Germinal center (tissue), 1 donor: ENCODE results near the gene RPP25L.

Experiments used
- DNase-seq: peaks from one replicate; pipeline ENCODE4 v3.0.0; 2012; ENCODE audit warnings: mixed read lengths, low spot score

Gene RPP25L

DNA sequence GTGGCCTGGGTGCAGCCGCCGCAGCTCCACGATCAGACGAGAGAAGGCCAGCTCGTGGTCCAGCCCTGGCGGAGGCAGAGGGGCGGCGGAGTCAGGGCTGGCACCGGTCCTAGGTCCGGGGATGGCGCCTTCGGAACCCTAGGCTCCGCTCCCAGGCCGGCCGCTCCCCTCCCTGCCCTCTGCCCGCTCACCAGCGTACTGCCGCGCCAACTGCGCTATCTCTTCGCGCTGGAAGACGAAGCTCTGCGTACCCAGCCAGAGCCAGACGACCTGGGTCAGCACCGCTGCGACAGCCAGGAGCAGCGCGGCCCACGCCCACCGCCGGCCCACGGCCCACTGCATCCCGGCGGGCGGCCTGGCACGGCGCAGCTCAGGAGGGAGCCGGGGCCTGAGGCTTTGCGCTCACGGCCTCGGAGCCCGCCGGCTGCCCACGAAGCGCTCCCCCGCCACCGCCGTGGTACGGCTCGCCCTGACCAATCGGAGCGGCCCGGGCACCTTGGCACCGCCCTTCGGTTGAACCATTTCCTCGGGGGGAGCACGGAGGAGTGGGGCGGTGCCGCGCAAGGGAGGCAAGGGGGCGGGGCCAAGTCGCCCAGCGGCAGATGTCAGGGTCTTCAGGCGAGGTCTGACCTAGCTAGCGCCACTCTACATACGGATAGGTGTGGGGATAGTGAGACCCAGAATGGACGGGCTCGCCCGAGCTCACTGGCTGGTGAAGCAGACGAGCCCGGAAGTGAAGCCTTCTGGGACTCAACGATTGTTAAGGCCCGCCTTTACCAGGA, 25.6 kb upstream of the RPP25L start, which contains the start of gene SIGMAR1:
SIGMAR1 (minus strand) TSS at position 432 of the 782 bp plus-strand sequence; CDS start at position 342, 90 bp downstream.
- peak; percentile 95 for DNase-seq

- no peak for DNase-seq
These were observed 25.0 kb upstream of the RPP25L start for GRCh38 chr9:34636791-34637355.

DNA sequence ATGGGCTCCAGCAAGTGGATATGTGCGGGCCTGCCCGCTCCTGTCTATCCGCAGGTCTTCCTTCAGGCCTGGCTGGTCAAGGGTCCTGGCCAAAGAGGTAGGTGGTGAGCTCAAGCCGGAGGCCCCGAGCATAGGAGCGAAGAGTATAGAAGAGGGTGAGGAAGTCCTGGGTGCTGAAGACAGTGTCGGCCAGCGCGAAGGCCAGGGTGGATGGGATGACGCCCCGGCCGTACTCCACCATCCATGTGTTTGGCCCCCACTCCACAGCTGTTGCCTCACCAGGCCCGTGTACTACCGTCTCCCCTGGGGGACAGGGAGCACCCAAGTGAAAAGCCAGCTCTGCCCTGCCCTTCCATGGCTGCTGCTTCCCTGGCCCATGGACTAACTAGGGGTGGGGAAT, 23.7 kb upstream of the RPP25L start:
- no peak for DNase-seq

DNA sequence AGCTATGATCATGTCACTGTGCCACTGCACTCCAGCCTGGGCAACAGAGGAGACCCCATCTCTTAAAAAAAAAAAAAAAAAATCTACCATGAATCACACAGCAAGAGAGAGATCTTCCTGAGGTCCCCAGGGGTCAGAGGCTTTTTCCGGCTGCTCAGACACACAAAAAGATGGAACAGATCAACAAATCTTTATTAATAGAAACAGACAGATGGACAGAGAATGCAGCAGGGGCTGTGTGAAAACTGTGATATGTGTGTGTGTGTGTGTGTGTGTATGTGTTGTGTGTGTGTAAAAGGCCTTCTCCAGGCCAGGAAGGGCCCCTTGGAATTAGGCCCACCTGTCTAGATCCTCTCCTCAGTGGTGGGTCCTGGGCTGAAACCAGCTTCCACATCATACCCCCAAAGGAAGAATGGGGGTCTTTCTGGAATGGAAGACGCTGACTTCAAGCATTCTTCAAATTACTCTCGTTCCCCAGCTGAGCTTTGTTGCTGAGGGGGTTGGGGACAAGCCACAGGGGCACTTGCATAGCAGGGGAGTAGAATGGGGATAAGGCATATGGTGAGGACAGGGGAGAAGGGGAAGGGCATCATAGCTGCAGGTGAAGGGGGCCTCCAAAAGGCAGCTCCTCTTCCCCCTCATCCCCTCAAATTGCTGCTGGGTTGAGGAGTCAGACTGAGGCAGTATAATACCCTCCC, 22.8 kb upstream of the RPP25L start:
- DNase-seq, result no peak

GRCh38 chr9:34633851-34634550, 22.1 kb upstream of the RPP25L start:
- peak; percentile 76 for DNase-seq

GRCh38 chr9:34633166-34633565, 21.3 kb upstream of the RPP25L start:
- DNase-seq, result no peak

- no peak for DNase-seq
These were observed 18.7 kb upstream of the RPP25L start for GRCh38 chr9:34630402-34631154.

- DNase-seq, result no peak
These were observed 17.6 kb upstream of the RPP25L start for GRCh38 chr9:34629491-34629808.

GRCh38 chr9:34628656-34629490, 17.0 kb upstream of the RPP25L start, which contains the start of gene ARID3C:
ARID3C (minus strand) TSS chr9:34629066; CDS start chr9:34628014, 1,052 bp downstream.
- peak; percentile 62 for DNase-seq

DNA sequence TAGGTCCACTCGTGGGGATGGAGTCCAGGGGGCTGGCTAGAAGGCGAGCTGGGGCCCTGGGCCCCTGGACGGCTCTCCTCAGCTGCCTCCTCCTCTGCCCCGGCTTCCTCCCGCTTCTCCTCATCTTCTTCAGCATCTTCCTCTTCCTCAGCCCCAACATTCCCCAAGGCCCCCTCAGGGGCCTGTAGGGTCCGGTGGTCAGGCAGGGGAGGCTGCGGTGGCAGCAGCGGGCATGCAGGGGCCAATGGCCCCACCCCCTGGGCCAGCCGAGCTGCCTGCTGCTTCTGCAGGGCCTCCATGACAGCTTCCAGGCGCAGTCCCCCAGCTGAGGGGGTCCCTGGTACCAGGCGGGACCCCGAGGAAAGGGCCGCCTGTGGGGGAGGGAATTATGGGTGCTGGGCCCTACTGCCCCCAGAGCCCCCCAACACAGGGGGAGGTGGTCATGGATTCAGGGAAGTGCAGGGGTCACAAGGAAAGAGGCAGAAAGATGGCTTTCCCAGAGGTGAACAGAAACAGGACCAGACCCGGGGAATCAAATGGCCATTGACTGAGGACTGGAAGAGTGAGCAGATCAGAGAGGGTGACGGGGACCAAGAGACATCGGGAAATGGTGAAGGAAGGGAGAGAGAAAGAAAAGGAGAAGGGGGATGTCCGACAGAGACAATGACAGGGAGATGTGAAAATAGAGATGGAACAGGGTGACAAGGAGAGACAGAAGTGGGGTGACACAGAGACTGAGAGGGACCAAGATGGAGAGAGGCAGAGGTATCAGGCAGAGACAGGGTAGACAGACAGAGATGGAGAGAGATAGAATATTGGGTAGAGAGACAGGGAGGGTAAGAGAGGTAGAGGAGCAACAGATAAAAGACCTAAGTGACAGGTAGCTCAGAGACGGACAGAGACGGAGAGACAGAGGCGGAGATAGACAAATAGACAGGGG, 16.1 kb upstream of the RPP25L start:
- DNase-seq, result no peak

DNA sequence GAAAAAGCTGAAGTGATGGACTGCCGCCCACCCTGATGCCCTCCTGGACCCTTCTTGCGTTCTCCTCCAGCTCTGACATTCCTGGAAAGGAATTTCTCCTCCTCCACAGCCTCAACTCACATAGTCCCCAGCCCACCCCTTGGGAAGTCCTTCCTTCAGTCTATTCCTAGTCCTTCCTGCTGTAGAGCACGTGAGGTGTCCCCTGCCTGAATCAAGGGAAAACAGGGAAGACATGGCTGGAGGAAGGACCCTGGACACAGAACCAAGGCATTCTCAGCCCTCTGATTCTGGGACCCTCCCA, 13.2 kb upstream of the RPP25L start:
- no peak for DNase-seq

DNA sequence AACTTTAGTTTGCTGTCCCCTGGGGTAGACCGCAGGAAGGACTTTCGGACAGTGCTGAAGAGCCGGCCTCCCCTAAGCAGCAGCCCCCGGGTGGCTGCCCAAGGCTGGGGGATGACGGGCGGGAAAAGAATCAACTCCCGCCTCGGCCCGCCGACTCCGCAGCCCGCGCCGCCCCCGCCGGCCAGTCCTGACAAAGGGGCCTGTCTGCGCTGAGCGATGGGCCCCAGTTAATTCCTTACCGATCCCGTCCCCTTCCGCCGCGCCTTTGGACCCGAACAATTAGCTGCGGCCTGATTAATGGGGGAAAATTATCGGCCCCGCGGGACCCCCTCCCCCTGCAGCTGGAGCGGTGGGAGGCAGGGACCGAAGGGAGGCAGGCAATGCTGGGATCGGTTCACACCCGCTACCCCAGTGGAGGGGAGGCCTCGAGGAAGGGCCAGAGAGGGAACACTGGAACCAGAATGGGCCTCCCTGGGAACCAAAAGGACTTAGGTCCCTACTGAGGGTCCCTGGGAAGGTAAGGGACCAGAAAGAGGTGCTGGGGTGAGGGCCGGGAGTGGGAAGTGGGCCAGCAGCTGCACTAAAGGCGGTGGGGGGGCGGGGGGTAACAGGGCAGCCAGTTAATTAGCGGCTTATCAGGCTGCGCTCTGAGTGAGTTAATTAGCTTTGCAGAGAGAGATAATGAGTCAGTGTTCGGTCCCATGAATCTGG, 12.7 kb upstream of the RPP25L start:
- DNase-seq, result no peak

GRCh38 chr9:34623374-34624235, 11.7 kb upstream of the RPP25L start:
- DNase-seq, result no peak

- peak; percentile 96 for DNase-seq
These were observed 8.4 kb upstream of the RPP25L start, which contains the start of gene DCTN3 for GRCh38 chr9:34620061-34620994. DCTN3 (minus strand) TSS chr9:34620495; CDS start chr9:34620464, 31 bp downstream.

DNA sequence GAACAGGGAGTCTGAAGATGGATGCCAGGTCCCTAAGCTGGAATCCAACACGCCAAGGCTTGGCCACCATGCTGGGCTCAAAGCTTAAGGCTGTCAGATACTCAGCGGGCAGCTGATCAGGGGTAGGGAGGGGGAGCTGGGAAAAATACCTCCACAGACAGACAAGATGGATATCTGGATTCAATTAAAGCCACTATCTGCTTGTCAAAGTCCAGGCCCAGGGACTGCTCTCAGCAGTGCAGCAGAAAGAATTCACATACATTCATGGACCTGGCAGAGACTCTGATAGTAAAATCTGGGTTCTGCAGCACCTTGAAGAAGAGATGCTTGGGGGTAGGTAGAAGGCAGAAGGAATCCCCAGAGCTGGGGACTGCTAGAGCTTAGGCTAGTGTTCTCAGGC, 3.2 kb upstream of the RPP25L start:
- DNase-seq, result no peak

DNA sequence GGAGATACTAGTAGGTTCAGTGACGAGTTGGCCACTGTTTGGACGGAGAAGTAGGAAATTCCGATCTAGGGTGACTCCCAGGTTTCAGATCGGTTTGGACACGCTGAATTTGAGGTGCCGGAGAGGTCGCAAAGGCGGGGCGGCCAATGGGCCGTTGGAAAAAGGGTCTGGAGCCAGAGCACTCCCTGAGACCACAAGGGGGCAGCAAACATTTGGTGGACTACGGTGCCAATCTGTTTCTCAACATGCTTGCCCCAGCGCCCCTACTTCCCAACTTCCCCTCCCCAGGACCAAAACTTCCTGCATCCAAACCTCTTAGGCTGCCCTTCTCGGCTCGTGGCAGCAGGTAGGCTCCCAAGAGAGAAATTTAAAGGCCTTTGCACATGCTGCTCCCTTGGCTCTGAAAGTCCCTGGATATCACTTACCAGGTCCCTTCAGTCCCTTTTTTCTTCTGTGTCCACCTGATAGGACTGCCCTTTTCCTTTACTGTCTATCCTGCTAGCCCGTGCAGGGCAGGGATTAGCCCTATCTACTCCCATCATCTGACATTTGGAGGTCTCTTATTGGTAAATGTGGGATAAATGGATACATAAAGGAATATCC, 992 bp upstream of the RPP25L start:
- DNase-seq, result peak; percentile 85
